Loucy (cell line): Measurements from ENCODE around the gene HOTAIR.

Source experiments
- EZH2phosphoT487 ChIP-seq: fragments of 200-600 bp; IDR thresholded peaks from 2 replicates; pipeline ENCODE4 v1.6.1; 2018; ENCODE audit warnings: antibody characterized with exemption, mild to moderate bottlenecking, moderate library complexity, borderline replicate concordance
- TF ChIP-seq, protein P1 (sequence below): fragments of 200-600 bp; sonication (generic); conservative IDR thresholded peaks from 2 replicates; pipeline ENCODE4 v1.5.1; 2014; ENCODE audit warnings: mild to moderate bottlenecking, antibody characterized with exemption, low read length

DNA sequence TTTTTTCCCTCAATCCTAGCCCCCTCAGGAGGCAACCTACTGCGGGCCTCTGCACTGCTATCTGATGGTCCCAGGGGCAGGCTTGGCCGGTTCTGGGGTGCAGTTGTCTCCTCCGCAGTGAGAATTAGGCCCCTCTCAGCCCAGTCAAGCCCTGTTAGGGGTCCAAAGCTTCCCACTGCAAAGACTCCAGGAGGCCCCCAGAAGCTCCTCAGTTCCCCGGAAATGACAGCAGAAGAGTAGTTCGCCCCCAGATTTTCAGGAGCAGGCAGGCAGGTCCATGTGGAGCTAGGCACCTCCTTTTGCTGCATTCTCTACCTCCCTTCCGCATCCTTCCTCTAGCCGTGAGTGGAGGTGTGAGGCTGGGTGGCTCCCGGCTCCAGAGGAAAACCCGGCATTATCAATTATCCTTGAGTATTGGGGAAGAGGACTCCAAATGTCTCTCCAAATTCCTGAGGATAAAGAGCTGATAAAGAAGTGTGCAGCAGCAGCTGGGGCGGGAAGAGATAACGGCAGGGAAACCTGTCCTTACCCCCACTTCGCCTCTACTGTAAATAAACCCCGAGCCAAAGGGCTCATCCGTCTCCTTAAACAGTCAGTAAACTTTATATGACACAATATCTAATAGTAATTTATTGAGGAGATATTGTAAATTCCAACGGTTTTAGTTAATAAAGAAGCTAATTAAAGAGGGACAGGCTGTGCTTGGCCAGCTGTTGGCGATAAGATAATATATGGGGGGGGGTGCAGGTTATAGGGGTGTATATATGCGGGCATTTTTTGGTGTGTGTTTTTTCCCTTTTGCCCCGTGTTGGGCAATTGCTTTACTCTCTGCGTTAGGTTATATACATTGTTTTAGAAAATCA, 20.7 kb downstream of the HOTAIR start:
- TF ChIP-seq, protein P1, sequence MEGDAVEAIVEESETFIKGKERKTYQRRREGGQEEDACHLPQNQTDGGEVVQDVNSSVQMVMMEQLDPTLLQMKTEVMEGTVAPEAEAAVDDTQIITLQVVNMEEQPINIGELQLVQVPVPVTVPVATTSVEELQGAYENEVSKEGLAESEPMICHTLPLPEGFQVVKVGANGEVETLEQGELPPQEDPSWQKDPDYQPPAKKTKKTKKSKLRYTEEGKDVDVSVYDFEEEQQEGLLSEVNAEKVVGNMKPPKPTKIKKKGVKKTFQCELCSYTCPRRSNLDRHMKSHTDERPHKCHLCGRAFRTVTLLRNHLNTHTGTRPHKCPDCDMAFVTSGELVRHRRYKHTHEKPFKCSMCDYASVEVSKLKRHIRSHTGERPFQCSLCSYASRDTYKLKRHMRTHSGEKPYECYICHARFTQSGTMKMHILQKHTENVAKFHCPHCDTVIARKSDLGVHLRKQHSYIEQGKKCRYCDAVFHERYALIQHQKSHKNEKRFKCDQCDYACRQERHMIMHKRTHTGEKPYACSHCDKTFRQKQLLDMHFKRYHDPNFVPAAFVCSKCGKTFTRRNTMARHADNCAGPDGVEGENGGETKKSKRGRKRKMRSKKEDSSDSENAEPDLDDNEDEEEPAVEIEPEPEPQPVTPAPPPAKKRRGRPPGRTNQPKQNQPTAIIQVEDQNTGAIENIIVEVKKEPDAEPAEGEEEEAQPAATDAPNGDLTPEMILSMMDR = no peak
- TF ChIP-seq EZH2phosphoT487 = no peak
